SK-N-SH (cell line): ENCODE data around the gene NFILZ. TPM values are rescaled to one million over a fixed set of nuclear protein-coding genes. Genes with fewer than 3 reads are reported as not detected.

Experiments
- CTCF ChIA-PET: fragments of 300-600, 350-600 bp; formaldehyde crosslinking; extraction: SDS; loops from one replicate; lab custom pipeline; 2021; lab: Yijun Ruan, JAX
- POLR2A ChIA-PET: fragments of 350-600 bp; sonication (Branson Sonifier 250); formaldehyde crosslinking; extraction: SDS; loops from one replicate; lab custom pipeline; 2020; ENCODE audit warnings: antibody characterized with exemption, inconsistent platforms; lab: Yijun Ruan, JAX
- DNase-seq: peaks from one replicate; pipeline ENCODE4 v3.0.0; 2012
- H2AFZ ChIP-seq: fragments of 200-600 bp; sonication (generic); 2 replicates; pipeline ENCODE4 v1.8.1; 2016; ENCODE audit warnings: antibody characterized with exemption, mild to moderate bottlenecking, low read depth
- H3F3A ChIP-seq: fragments of 200-600 bp; sonication (generic); replicated peaks from 2 replicates; pipeline ENCODE3; 2016; ENCODE audit warnings: antibody characterized with exemption, mild to moderate bottlenecking; ENCODE audit not compliant: insufficient read depth
- H3K27ac ChIP-seq, 2 experiments: fragments of 200-500 bp in 1 of 2; fragments of 200-600 bp in 1 of 2; sonication (Bioruptor generic) in 1 of 2; sonication (generic), shearing (Covaris generic) in 1 of 2; 2 replicates each; pipeline versions ENCODE4 v1.5.1 to v1.6.1; 2014 to 2016; ENCODE audit warnings: low read depth in 2 of 2, inconsistent platforms in 1 of 2, low read length in 1 of 2, mild to moderate bottlenecking in 1 of 2, mixed read lengths in 1 of 2
- H3K27me3 ChIP-seq: fragments of 200-600 bp; sonication (generic), shearing (Covaris generic); 2 replicates; pipeline ENCODE4 v1.6.1; 2016; ENCODE audit warnings: mixed run types; ENCODE audit not compliant: insufficient read depth
- H3K36me3 ChIP-seq, 2 experiments: fragments of 200-500 bp in 1 of 2; fragments of 200-600 bp in 1 of 2; sonication (Bioruptor generic) in 1 of 2; sonication (generic) in 1 of 2; replicated peaks in 1 of 2; 2 replicates each; pipeline versions ENCODE3 to v1.5.1; 2014 to 2016; ENCODE audit warnings: low read length in 1 of 2, mild to moderate bottlenecking in 1 of 2; ENCODE audit not compliant: insufficient read depth in 2 of 2, control insufficient read depth in 1 of 2
- H3K4me1 ChIP-seq, 2 experiments: fragments of 200-500 bp in 1 of 2; fragments of 200-600 bp in 1 of 2; sonication (Bioruptor generic) in 1 of 2; sonication (generic), shearing (Covaris generic) in 1 of 2; 2 replicates each; pipeline versions ENCODE4 v1.5.1 to v1.6.1; 2014 to 2016; ENCODE audit warnings: low read depth in 1 of 2, low read length in 1 of 2, mixed run types in 1 of 2; ENCODE audit not compliant: insufficient read depth in 2 of 2, control insufficient read depth in 1 of 2
- H3K4me2 ChIP-seq: fragments of 200-600 bp; sonication (generic), shearing (Covaris generic); 2 replicates; pipeline ENCODE4 v1.6.1; 2017; ENCODE audit warnings: mixed run types
- H3K4me3 ChIP-seq, 2 experiments: fragments of 200-500 bp in 1 of 2; fragments of 200-600 bp in 1 of 2; sonication (Bioruptor generic) in 1 of 2; sonication (generic), shearing (Covaris generic) in 1 of 2; 2 replicates each; pipeline versions ENCODE4 v1.5.1 to v1.8.1; 2014 to 2016; ENCODE audit warnings: low read depth in 2 of 2, inconsistent platforms in 1 of 2, low read length in 1 of 2, mild to moderate bottlenecking in 1 of 2, mixed read lengths in 1 of 2, moderate library complexity in 1 of 2
- H3K79me2 ChIP-seq: fragments of 200-600 bp; sonication (generic); 2 replicates; pipeline ENCODE4 v1.8.1; 2017; ENCODE audit warnings: mild to moderate bottlenecking; ENCODE audit not compliant: insufficient read depth
- H3K9ac ChIP-seq: fragments of 200-600 bp; sonication (generic); 2 replicates; pipeline ENCODE4 v1.6.1; 2017; ENCODE audit warnings: mixed run types
- H3K9me2 ChIP-seq: fragments of 200-600 bp; sonication (generic); 2 replicates; pipeline ENCODE4 v1.6.1; 2017; ENCODE audit warnings: mixed run types
- H3K9me3 ChIP-seq: fragments of 200-600 bp; sonication (generic); 2 replicates; pipeline ENCODE4 v1.6.1; 2017; ENCODE audit warnings: mixed run types, mild to moderate bottlenecking, moderate library complexity
- H4K20me1 ChIP-seq: fragments of 200-600 bp; sonication (generic); 2 replicates; pipeline ENCODE4 v1.6.1; 2017; ENCODE audit warnings: mild to moderate bottlenecking, mixed run types; ENCODE audit not compliant: insufficient read depth
- CHD2 ChIP-seq: fragments of 150-350 bp; IDR thresholded peaks from 2 replicates; pipeline ENCODE4 v1.6.1; 2018; ENCODE audit warnings: low read length; ENCODE audit not compliant: partially characterized antibody
- EP300 ChIP-seq, 2 experiments: IDR thresholded peaks; 2 replicates each; pipeline versions ENCODE4 v1.4.0 to v1.6.1; 2012; ENCODE audit warnings: borderline replicate concordance in 1 of 2, low read depth in 1 of 2, low read length in 1 of 2
- EZH2phosphoT487 ChIP-seq: fragments of 200-600 bp; sonication (generic); IDR thresholded peaks from 2 replicates; pipeline ENCODE4 v1.6.1; 2017; ENCODE audit warnings: low read depth, mixed run types, mild to moderate bottlenecking, antibody characterized with exemption, moderate library complexity, borderline replicate concordance
- FOSL2 ChIP-seq: IDR thresholded peaks from 2 replicates; pipeline ENCODE4 v1.4.0; 2012; ENCODE audit warnings: low read depth, mild to moderate bottlenecking, moderate library complexity, borderline replicate concordance
- FOXM1 ChIP-seq: IDR thresholded peaks from 2 replicates; pipeline ENCODE4 v1.4.0; 2012; ENCODE audit warnings: low read depth, mild to moderate bottlenecking
- JUND ChIP-seq: IDR thresholded peaks from 2 replicates; pipeline ENCODE4 v1.4.0; 2012
- MEF2A ChIP-seq: IDR thresholded peaks from 2 replicates; pipeline ENCODE4 v1.4.0; 2012; ENCODE audit warnings: low read depth, borderline replicate concordance
- NFIC ChIP-seq: IDR thresholded peaks from 2 replicates; pipeline ENCODE4 v1.4.0; 2012; ENCODE audit warnings: borderline replicate concordance
- NRF1 ChIP-seq: IDR thresholded peaks from 2 replicates; pipeline ENCODE4 v1.6.1; 2012; ENCODE audit warnings: low read depth, mild to moderate bottlenecking, low read length
- PBX3 ChIP-seq: IDR thresholded peaks from 2 replicates; pipeline ENCODE4; 2012
- RAD21 ChIP-seq: IDR thresholded peaks from 2 replicates; pipeline ENCODE4 v1.6.1; 2012; ENCODE audit warnings: mild to moderate bottlenecking, low read length
- SIN3A ChIP-seq: IDR thresholded peaks from 2 replicates; pipeline ENCODE4 v1.6.1; 2012; ENCODE audit warnings: low read depth, mild to moderate bottlenecking, low read length, moderate library complexity, borderline replicate concordance
- TCF12 ChIP-seq: IDR thresholded peaks from 2 replicates; pipeline ENCODE4 v1.4.0; 2012
- WGBS: methylation state at CpG from one replicate; pipeline ENCODE4 v1.1.6; 2017; ENCODE audit warnings: low lambda C conversion rate; 5-methylcytosine and 5-hydroxymethylcytosine counted together
- polyA plus RNA-seq, 3 experiments: library from polyadenylated mRNA; depleted of rRNA; stranded (reverse); fragments of >200 nt; gene quantifications; 2 replicates each; pipeline ENCODE4 v1.2.3, GENCODE V29; 2012
- TF ChIP-seq, protein P1 (sequence below): fragments of 200-600 bp; sonication (generic); IDR thresholded peaks from 2 replicates; pipeline ENCODE4 v1.6.1; 2017; ENCODE audit warnings: antibody characterized with exemption, mild to moderate bottlenecking, moderate library complexity
- TF ChIP-seq, protein P2 (sequence below): fragments of 150-350 bp; IDR thresholded peaks from 2 replicates; pipeline ENCODE4 v1.6.1; 2017; ENCODE audit warnings: antibody characterized with exemption, low read length, low read depth, borderline replicate concordance
- TF ChIP-seq, protein P3 (sequence below): IDR thresholded peaks from 2 replicates; pipeline ENCODE4 v1.4.0; 2012; ENCODE audit warnings: low read depth

NFILZ gene
- polyA plus RNA-seq, 1 of the 3 experiments (the other 2 are of a cell fraction) = not detected

- no peaks in the 10 kb centered on the region for H3K9me3 ChIP-seq
- no peak for DNase-seq
- H3K79me2 ChIP-seq = no peaks in the 10 kb centered on the region
- no peaks in the 10 kb centered on the region for H3K9me2 ChIP-seq
- no peaks in the 10 kb centered on the region for H3K36me3 ChIP-seq
- H3K9ac ChIP-seq = no peak overlapping the region
- H3K4me1 ChIP-seq = no peaks in the 10 kb centered on the region
- H4K20me1 ChIP-seq = no peaks in the 10 kb centered on the region
- no peak for TF ChIP-seq NRF1
- no peak for TF ChIP-seq TCF12
- TF ChIP-seq, protein P1, sequence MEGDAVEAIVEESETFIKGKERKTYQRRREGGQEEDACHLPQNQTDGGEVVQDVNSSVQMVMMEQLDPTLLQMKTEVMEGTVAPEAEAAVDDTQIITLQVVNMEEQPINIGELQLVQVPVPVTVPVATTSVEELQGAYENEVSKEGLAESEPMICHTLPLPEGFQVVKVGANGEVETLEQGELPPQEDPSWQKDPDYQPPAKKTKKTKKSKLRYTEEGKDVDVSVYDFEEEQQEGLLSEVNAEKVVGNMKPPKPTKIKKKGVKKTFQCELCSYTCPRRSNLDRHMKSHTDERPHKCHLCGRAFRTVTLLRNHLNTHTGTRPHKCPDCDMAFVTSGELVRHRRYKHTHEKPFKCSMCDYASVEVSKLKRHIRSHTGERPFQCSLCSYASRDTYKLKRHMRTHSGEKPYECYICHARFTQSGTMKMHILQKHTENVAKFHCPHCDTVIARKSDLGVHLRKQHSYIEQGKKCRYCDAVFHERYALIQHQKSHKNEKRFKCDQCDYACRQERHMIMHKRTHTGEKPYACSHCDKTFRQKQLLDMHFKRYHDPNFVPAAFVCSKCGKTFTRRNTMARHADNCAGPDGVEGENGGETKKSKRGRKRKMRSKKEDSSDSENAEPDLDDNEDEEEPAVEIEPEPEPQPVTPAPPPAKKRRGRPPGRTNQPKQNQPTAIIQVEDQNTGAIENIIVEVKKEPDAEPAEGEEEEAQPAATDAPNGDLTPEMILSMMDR = no peak
- no peak for TF ChIP-seq FOXM1
- no peak for TF ChIP-seq NFIC
- TF ChIP-seq CHD2 = no peak
- no peak for TF ChIP-seq EP300 (IDR thresholded peaks at IDR 0.05; ENCODE audit: borderline replicate concordance in 1 of 2, low read depth in 1 of 2, low read length in 1 of 2)
- no peak for TF ChIP-seq EZH2phosphoT487
- TF ChIP-seq FOSL2 = no peak
- no peak for TF ChIP-seq JUND
- no peak for TF ChIP-seq RAD21
- TF ChIP-seq, protein P2, sequence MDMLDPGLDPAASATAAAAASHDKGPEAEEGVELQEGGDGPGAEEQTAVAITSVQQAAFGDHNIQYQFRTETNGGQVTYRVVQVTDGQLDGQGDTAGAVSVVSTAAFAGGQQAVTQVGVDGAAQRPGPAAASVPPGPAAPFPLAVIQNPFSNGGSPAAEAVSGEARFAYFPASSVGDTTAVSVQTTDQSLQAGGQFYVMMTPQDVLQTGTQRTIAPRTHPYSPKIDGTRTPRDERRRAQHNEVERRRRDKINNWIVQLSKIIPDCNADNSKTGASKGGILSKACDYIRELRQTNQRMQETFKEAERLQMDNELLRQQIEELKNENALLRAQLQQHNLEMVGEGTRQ = no peak
- TF ChIP-seq MEF2A = no peak
- TF ChIP-seq SIN3A = no peak
- H3K27me3 ChIP-seq = peaks cover 6% of the 10 kb centered on the region; the same call in 1 of the 2 replicates
- POLR2A ChIA-PET = no interaction called here
- no peak overlapping the region for H3K4me3 ChIP-seq
- H2AFZ ChIP-seq = no peak overlapping the region
- 2% methylated on average over 3 of the region's 3 CpGs for WGBS
- no peak overlapping the region for H3K27ac ChIP-seq
- CTCF ChIA-PET = no interaction called here
- no peaks in the 10 kb centered on the region for H3F3A ChIP-seq
- no peak overlapping the region for H3K4me2 ChIP-seq
Observed at GRCh38 chr19:8675066-8675465, 44.6 kb downstream of the NFILZ start.

DNA sequence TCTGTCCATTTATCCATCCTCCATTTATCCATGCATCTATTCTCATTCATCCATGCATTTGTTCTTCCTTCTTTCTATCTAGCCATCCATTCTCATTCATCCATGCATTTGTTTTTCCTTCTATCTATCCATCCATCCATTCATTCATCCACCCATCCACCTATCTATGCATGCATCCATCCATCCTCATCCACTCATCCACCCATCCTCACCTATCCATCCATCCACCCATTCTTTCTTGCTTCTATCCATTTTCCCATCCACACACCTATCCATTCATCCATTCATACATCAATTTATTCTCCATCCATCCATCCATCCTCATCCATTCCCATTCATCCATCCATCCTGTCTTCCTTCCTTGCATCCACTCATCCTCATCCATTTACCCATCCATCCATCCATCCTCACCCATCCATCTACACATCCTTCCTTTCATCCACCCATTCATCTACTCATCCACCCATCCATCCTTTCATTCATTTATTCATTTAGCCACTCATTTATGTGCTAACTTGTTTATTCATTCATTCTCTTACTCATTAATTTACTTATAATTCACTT, 47.9 kb downstream of the NFILZ start:
- Histone ChIP-seq H3K9me2 (no peaks in the 10 kb centered on the region), H3K9ac (no peak overlapping the region), H3K4me3 (no peak overlapping the region), H3K36me3 (no peaks in the 10 kb centered on the region), H3F3A (no peaks in the 10 kb centered on the region), H3K9me3 (no peaks in the 10 kb centered on the region), H3K27ac (no peak overlapping the region), H3K4me1 (no peaks in the 10 kb centered on the region), H3K4me2 (no peak overlapping the region), H3K79me2 (no peaks in the 10 kb centered on the region), H4K20me1 (no peaks in the 10 kb centered on the region), H2AFZ (no peak overlapping the region), H3K27me3 (peaks cover 6% of the 10 kb centered on the region; the same call in 1 of the 2 replicates)
- DNase-seq = no peak
- ChIA-PET POLR2A (no interaction called here), CTCF (no interaction called here)
- TF ChIP-seq JUND (no peak), PBX3 (no peak)
- TF ChIP-seq, protein P3, sequence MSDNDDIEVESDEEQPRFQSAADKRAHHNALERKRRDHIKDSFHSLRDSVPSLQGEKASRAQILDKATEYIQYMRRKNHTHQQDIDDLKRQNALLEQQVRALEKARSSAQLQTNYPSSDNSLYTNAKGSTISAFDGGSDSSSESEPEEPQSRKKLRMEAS = no peak
